Bone marrow (tissue), 2 donors: Measurements from ENCODE around the gene IL1A.

Experiments used
- DNase-seq, 2 donors: peaks; one replicate each; lab custom pipeline; 2025; lab: John Stamatoyannopoulos, UW

Gene IL1A

GRCh38 chr2:112818094-112818902 is 34.0 kb upstream of the IL1A start:
- no peak for DNase-seq

- DNase-seq, result no peak
These were observed 32.9 kb upstream of the IL1A start for GRCh38 chr2:112817082-112817689.

- no peak for DNase-seq
These were observed 30.0 kb upstream of the IL1A start for GRCh38 chr2:112814278-112814677.

- DNase-seq, result no peak
These were observed 29.1 kb upstream of the IL1A start for GRCh38 chr2:112813280-112813966.

GRCh38 chr2:112812318-112813267 is 28.3 kb upstream of the IL1A start:
- DNase-seq, result no peak

- no peak for DNase-seq
These were observed 27.6 kb upstream of the IL1A start for GRCh38 chr2:112811841-112812306.

GRCh38 chr2:112811276-112811831 is 27.1 kb upstream of the IL1A start:
- no peak for DNase-seq

GRCh38 chr2:112809112-112809511 is 24.8 kb upstream of the IL1A start:
- DNase-seq, result no peak

GRCh38 chr2:112807233-112807807 is 23.0 kb upstream of the IL1A start:
- no peak for DNase-seq

- no peak for DNase-seq
These were observed 21.2 kb upstream of the IL1A start for GRCh38 chr2:112805542-112805941.

- no peak for DNase-seq
These were observed 19.6 kb upstream of the IL1A start for GRCh38 chr2:112803691-112804521.

- DNase-seq, result no peak
These were observed 16.7 kb upstream of the IL1A start for GRCh38 chr2:112800881-112801583.

GRCh38 chr2:112798979-112799975 is 15.0 kb upstream of the IL1A start:
- peak; percentile 38 to 62 for DNase-seq

GRCh38 chr2:112796486-112796885 is 12.2 kb upstream of the IL1A start:
- DNase-seq, result no peak

GRCh38 chr2:112795774-112796173 is 11.5 kb upstream of the IL1A start:
- peak in 1 of 2 donors; percentile 79 for DNase-seq

- DNase-seq, result no peak
These were observed 10.5 kb upstream of the IL1A start for GRCh38 chr2:112794841-112795240.

GRCh38 chr2:112794131-112794733 is 9.9 kb upstream of the IL1A start:
- peak; percentile 22 to 25 for DNase-seq
